Hematopoietic multipotent progenitor cell treated with erythropoietin and hydrocortisone succinate and interleukin-3 and kit ligand, for 6 days (in vitro differentiated cells): ENCODE results near the gene ARMC5.

Source experiments
- DNase-seq: peaks from one replicate; pipeline ENCODE4 v3.0.0-alpha.2; 2015

ARMC5 gene

DNA sequence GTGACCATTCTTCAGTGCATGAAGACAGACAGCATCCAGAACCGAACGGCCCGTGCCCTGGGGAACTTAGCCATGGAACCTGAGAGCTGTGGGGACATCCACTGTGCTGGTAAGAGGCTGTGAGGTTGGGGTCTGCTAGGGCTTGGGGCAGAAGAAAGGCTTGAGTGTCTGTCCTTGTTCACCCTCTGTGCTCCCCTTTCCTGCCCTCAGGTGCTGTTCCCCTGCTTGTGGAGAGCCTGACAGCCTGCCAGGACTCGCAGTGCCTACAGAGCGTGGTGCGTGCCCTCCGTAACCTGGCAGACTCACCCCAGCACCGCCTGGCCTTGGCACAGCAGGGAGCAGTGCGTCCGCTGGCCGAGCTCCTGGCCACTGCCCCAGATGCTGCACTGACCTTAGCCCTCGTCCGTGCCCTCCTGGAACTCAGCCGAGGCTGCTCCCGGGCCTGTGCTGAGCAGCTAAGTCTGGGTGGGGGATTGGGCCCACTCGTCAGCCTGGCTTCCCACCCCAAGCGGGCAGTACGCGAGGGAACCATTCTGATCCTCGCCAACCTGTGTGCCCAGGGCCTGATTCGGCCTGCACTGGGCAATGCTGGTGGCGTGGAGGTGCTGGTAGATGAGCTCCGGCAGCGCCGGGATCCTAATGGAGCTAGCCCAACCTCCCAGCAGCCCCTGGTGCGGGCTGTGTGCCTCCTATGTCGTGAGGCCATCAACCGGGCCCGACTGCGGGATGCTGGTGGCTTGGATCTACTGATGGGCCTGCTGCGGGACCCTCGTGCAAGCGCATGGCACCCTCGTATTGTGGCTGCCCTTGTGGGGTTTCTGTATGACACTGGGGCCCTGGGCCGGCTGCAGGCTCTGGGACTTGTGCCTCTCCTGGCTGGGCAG lies 2.9 kb downstream of the ARMC5 start:
- no peak for DNase-seq

GRCh38 chr16:31464348-31464769 lies 5.1 kb downstream of the ARMC5 start:
- DNase-seq, result no peak

- no peak for DNase-seq
These were observed 5.5 kb downstream of the ARMC5 start for GRCh38 chr16:31464781-31465260.

DNA sequence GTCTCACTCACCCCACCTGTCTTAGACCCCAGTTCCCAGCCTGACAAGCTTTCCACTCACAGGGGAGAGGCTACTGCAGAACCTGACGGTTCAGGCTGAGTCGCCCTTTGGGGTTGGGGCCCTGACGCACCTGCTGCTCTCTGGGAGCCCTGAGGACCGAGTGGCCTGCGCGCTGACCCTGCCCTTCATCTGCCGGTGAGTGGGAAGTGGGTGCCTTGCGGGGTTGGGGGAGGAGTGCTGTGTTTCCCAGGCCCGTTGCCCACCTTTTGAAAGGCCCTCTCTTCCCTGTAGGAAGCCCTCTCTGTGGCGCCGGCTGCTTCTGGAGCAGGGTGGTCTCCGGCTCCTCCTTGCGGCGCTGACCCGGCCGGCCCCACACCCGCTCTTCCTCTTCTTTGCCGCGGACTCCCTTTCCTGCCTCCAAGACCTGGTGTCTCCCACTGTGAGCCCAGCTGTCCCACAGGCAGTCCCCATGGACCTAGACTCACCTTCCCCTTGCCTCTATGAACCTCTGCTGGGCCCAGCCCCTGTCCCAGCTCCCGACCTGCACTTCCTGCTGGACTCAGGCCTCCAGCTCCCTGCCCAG lies 6.6 kb downstream of the ARMC5 start:
- no peak for DNase-seq

GRCh38 chr16:31466381-31466841 lies 7.1 kb downstream of the ARMC5 start:
- DNase-seq, result no peak

DNA sequence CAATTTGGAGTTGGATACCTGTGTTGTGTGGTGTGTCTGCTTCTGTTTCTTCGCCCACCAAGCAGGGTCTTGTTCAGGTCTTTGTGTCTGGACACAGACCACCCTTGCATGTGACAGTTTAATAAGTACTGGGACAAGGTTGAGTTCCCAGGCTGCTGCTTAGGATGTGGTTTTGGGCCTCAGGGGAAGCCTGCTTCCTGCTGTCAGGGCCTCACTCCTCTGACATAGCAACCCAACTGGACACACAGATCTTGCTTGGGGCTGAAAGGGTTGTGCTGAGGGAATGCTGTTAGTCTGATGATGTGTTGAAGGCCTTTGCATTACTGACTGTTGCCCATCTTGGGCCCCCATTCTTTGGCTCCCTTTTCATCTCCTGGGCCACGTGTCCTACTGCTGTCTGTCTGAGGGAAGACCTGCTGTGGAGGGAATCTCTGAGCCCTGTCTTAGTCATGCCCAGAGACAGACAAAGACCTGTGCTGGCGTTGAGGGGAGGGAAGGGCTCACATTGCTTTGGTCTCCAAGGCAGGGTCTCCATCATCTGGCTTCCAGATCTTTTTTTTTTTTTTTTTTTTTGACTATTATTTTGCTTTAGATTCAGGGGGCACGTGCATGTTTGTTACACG lies 8.0 kb downstream of the ARMC5 start:
- no peak for DNase-seq

DNA sequence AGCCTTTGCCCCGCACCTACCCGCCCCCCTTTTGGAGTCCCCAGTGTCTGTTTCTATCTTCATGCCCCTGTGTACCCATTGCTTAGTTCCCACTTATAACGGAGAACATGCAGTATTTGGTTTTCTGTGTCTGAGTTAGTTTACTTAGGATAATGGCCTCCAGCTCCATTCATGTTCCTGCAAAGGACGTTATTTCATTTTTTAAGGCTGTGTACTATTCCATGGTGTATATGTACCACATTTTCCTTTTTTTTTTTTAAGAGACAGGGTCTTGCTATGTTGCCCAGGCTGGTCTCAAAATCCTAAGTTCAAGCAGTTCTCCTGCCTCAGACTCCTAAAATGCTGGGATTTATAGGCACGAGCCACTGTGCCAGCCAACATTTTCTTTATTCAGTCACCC lies 8.6 kb downstream of the ARMC5 start:
- DNase-seq, result no peak

DNA sequence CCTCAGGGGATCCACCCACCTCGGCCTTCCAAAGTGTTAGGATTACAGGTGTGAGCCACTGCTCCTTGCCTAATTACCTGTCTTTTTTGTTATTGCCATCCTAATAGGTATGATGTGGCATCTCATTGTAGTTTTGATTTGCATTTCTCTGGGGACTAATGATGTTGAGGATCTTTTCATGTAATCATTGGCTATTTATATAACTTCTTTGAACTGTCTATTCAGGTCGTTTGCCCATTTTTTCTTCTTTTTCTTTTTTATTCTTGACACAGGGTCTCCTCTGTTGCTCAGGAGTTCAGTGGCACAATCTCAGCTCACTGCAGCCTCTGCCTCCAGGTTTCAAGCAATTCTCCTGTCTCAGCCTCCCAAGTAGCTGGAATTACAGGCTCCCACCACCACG lies 11.3 kb downstream of the ARMC5 start:
- DNase-seq, result no peak

DNA sequence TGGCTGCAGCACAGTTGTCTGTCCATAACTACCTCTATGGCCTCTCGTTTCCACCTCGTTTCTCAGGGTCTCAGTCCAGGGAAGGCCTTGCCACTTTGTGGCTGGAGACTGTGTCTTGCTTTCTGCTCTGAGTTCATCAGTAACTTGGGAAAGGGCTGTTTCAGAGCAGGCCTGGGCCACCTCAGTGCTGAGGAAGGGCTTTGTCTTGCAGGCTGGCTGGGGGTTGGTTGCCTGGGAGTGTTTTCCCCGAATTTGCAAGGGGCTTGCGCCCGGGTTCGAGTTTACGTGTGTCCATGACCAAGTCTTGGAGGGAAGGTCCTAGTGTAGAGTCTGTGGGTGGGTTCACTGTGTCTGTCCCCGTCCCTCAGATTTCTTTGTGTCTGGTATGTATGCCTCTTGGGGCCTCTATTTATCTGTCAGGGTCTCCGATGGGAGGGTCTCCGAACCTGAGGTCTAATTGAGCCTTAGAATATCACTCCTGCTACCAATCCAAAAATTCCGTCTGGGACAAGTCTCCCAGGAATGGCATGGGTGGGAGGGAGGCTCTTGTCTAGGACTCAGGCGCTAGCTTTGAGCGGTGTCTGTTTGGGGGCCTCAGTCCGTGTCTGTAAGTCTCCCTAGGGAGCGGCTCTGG lies 12.1 kb downstream of the ARMC5 start:
- DNase-seq, result no peak

- no peak for DNase-seq
These were observed 12.8 kb downstream of the ARMC5 start, which contains the start of gene TGFB1I1 for GRCh38 chr16:31471875-31472708. Gene TGFB1I1, plus strand, starts transcription at chr16:31472152. Its CDS starts 37 bp downstream, at chr16:31472189.

DNA sequence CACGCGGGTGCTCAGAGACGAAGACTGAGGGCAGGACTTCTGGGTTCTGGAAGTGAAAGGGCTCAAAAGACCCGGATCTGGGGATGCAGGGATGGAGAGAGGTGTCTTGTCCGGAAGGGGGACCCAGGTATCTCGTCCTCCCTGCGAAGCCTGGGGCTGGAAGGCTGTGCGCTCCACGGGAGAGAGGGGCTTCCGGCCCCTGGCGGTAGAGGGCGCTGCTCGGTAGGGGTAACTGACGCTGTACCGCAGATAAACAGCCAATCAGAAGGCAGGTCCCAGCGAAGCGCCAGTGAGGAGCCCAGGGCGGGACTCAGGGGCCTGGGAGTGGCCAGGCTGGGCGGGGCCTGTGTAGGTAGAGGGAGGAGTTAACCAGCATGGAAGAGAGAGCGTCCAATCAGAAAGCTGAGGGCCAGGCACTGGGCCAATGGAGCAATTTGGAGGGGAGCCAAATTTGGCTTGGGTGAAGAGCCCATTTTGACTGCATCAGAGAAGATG lies 13.5 kb downstream of the ARMC5 start:
- peak; percentile 87 for DNase-seq

DNA sequence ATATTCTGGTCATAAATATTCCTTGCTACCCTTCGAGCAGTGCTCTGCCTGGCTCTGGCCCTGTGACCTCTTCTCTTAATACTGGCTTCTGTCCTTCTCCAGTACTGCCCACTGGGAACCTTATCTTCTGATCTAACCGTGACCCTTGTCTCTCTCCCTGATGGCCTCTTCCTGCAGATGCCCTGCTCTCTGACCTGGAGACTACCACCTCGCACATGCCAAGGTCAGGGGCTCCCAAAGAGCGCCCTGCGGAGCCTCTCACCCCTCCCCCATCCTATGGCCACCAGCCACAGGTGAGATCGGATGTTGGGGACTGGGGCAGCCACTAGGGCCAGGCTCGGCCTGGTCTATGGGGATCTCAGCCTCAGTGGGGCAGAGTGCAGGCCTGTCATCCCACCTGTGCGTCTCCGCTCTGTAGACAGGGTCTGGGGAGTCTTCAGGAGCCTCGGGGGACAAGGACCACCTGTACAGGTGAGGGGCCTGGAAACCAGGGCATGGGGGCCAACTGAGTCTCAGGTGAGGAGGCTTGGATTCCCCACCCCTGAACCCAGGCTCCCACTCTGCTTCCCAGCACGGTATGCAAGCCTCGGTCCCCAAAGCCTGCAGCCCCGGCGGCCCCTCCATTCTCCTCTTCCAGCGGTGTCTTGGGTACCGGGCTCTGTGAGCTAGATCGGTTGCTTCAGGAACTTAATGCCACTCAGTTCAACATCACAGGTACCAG lies 14.1 kb downstream of the ARMC5 start:
- no peak for DNase-seq

DNA sequence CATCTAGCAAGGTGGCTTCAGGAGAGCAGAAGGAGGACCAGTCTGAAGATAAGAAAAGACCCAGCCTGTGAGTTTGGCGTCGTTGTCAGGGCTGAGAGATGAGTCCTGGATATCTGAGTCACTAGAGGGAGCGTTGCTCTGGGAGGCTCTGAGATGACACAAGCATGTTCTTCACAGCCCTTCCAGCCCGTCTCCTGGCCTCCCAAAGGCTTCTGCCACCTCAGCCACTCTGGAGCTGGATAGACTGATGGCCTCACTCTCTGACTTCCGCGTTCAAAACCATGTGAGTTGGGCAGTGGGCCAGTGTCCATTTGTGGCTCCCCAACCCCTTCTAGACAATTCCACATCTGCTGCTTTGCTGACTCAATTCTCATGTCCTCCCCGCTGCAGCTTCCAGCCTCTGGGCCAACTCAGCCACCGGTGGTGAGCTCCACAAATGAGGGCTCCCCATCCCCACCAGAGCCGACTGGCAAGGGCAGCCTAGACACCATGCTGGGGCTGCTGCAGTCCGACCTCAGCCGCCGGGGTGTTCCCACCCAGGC lies 14.9 kb downstream of the ARMC5 start:
- peak; percentile 63 for DNase-seq

- no peak for DNase-seq
These were observed 15.8 kb downstream of the ARMC5 start for GRCh38 chr16:31474773-31475738.

DNA sequence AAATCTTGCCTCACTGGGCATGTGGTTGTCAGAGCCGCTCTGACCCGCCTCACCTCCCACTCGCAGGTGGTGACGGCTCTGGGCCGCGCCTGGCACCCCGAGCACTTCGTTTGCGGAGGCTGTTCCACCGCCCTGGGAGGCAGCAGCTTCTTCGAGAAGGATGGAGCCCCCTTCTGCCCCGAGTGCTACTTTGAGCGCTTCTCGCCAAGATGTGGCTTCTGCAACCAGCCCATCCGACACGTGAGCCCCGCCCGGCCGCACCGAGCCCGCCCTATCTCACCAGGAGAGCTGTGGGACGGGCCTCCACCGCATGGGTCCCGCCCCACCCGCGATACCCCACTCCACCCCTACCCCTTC lies 16.6 kb downstream of the ARMC5 start:
- DNase-seq, result peak; percentile 61

DNA sequence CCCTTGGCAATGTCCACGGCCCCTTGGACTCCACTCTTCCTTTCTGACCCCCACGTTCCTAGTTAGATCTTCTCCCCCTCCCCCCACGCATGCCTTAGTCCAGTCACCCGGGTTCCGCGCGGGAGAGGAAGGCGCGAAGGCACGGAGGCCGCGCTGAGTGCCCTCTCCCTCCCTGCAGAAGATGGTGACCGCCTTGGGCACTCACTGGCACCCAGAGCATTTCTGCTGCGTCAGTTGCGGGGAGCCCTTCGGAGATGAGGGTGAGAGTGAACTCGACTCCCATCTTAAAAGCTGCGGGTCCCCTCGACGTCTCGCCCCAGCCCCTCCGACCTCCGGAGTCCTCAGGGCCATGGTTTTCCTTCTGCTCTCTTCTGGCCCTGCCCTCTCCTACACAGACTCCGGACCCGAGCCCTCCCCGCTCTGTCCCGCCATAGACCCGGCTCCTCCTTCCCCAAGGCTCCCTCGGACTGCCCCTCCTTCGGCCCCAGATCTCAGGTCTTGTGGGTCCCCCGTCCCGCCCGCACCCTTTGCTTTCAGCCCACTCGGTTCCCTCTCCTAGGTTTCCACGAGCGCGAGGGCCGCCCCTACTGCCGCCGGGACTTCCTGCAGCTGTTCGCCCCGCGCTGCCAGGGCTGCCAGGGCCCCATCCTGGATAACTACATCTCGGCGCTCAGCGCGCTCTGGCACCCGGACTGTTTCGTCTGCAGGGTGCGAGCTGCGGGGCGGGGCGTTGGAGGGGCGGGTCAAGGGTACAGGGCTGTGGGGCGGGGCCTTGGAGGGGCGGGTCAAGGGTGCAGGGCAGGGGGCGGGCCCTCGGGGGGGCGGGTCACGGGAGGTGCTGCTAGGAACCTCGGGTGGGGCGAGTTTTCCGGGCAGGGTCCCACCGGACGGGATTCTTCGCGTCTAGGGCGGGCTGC lies 17.3 kb downstream of the ARMC5 start:
- peak; percentile 95 for DNase-seq

DNA sequence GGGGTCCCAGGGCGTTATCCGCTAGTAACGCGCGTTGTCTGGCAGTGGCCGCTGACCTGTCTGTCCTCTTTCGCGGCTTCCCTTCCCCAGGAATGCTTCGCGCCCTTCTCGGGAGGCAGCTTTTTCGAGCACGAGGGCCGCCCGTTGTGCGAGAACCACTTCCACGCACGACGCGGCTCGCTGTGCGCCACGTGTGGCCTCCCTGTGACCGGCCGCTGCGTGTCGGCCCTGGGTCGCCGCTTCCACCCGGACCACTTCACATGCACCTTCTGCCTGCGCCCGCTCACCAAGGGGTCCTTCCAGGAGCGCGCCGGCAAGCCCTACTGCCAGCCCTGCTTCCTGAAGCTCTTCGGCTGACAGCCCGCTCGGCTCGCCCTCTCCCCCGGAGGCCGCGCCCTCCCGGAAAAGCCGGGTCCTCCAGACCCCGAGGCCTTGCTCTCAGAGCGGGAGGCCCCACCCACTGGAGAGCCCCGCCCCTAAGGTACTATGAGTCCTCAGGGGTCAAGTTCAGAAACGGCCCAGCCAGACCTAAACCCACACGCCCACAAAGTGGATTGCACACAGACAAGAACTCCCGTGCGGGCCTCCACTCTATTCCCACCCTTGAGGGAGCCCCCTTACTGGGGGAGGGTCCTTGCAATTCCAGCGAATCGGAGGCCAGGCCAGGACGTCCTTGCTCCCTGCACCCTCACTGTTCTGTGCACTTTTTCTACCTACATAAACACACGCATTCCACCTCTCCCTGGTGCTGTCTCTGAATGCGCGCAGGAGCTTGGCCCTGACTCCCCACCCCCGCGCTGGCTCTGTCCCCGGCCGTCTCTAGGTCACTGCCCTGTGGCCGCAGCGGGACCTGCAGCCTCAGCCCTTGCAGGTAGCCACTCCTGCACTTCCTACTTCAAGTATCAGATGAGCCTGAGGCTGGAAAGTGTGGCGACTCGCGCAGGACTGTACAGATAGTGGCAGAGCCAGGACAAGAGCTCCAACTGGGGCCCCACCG lies 18.2 kb downstream of the ARMC5 start:
- peak; percentile 80 for DNase-seq
